AG04450 (cell line): ENCODE data around the gene TMSB10. TPM values are rescaled to one million over a fixed set of nuclear protein-coding genes. Genes with fewer than 3 reads are reported as not detected.
"Not testable (repeated sequence)": the region's sequence is repeated elsewhere in the genome, so short reads cannot be mapped to it uniquely, and the experiment has no call there.

Experiments
- CTCF ChIA-PET: fragments of 300-600, 350-600 bp; formaldehyde crosslinking; extraction: SDS; loops from one replicate; lab custom pipeline; 2022; ENCODE audit warnings: antibody characterized with exemption, inconsistent platforms; lab: Charles Lee
- POLR2A ChIA-PET: fragments of 350-600 bp; formaldehyde crosslinking; extraction: SDS; loops from one replicate; lab custom pipeline; 2021; ENCODE audit warnings: antibody characterized with exemption, inconsistent platforms; lab: Yijun Ruan, JAX
- DNase-seq: peaks from one replicate; pipeline ENCODE4 v3.0.0-alpha.2; 2011; ENCODE audit warnings: low read depth, low spot score
- H3K27ac ChIP-seq: one replicate; pipeline ENCODE4 v1.5.1; 2012; ENCODE audit warnings: low read depth, low read length, control low read depth
- H3K27me3 ChIP-seq: one replicate; pipeline ENCODE4 v1.6.0; 2012; ENCODE audit warnings: low read length; ENCODE audit not compliant: control insufficient read depth, insufficient read depth
- H3K4me3 ChIP-seq: 2 replicates; pipeline ENCODE4 v1.5.1; 2011; ENCODE audit warnings: mild to moderate bottlenecking, low read depth, low read length, control low read depth
- H3K9me3 ChIP-seq: 2 replicates; pipeline ENCODE4 v1.5.1; 2012; ENCODE audit warnings: low read length; ENCODE audit not compliant: control insufficient read depth, insufficient read depth
- CTCF ChIP-seq: IDR thresholded peaks from 2 replicates; pipeline ENCODE4 v1.5.1; 2011; ENCODE audit warnings: low read depth, low read length, control low read depth, inconsistent platforms
- polyA plus RNA-seq: library from polyadenylated mRNA; depleted of rRNA; stranded (reverse); fragments of >200 nt; gene quantifications from 2 replicates; pipeline ENCODE4 v1.2.3, GENCODE V29; 2011

Gene TMSB10
- polyA plus RNA-seq, 1 experiment: 5,651 TPM

GRCh38 chr2:84912984-84913383, 7.5 kb downstream of the TMSB10 start:
- Histone ChIP-seq H3K4me3 (no peak overlapping the region), H3K9me3 (peaks cover 4% of the 10 kb centered on the region; the same call in 1 of the 2 replicates), H3K27me3 (no peaks in the 10 kb centered on the region), H3K27ac (no peak overlapping the region)
- no peak for DNase-seq
- CTCF ChIA-PET: interaction anchor here (4.0 kb wide), 1 partner anchor 13 kb away, joined by 23 read pairs; no protein-coding TSS in a partner anchor
- POLR2A ChIA-PET: interaction anchor here (0.7 kb wide), 2 partner anchors 58 to 59 kb away, joined by 5 to 8 read pairs; no protein-coding TSS in a partner anchor
- TF ChIP-seq CTCF: no peak

- CTCF ChIA-PET: interaction anchor here (4.0 kb wide), 1 partner anchor 12 kb away, joined by 23 read pairs; no protein-coding TSS in a partner anchor
- TF ChIP-seq CTCF: no peak
- POLR2A ChIA-PET: no interaction called here
These were observed 8.9 kb downstream of the TMSB10 start for GRCh38 chr2:84914334-84914733.

GRCh38 chr2:84915675-84916074, 10.2 kb downstream of the TMSB10 start:
- H3K27ac ChIP-seq, DNase-seq, CTCF ChIA-PET, H3K9me3 ChIP-seq, H3K27me3 ChIP-seq, POLR2A ChIA-PET, H3K4me3 ChIP-seq: not testable (repeated sequence)

More at GRCh38 chr2:84914334-84914733, 8.9 kb downstream of the TMSB10 start:
- Histone ChIP-seq H3K27ac (no peak overlapping the region), H3K9me3 (peaks cover 4% of the 10 kb centered on the region; the same call in 1 of the 2 replicates), H3K4me3 (no peak overlapping the region), H3K27me3 (no peaks in the 10 kb centered on the region)
- DNase-seq: no peak

- H3K9me3 ChIP-seq, H3K27me3 ChIP-seq, H3K27ac ChIP-seq, DNase-seq, H3K4me3 ChIP-seq: not testable (repeated sequence)
- CTCF ChIA-PET: interaction anchor here (1.4 kb wide), 1 partner anchor 8 kb away, joined by 11 read pairs; no protein-coding TSS in a partner anchor
- POLR2A ChIA-PET: interaction anchor here (1.1 to 1.3 kb wide), 2 partner anchors 11 to 20 kb away, joined by 4 read pairs; no protein-coding TSS in a partner anchor
These were observed 12.4 kb downstream of the TMSB10 start for GRCh38 chr2:84917821-84918220.

GRCh38 chr2:84918430-84918829, 13.0 kb downstream of the TMSB10 start:
- CTCF ChIA-PET: no interaction called here
- Histone ChIP-seq H3K27ac (peak overlapping the region; percentile 99), H3K4me3 (no peak overlapping the region), H3K27me3 (no peaks in the 10 kb centered on the region), H3K9me3 (no peaks in the 10 kb centered on the region; the same call in 1 of the 2 replicates)
- no peak for TF ChIP-seq CTCF
- no peak for DNase-seq
- POLR2A ChIA-PET: interaction anchor here (0.7 to 2.8 kb wide), 2 partner anchors 10 to 13 kb away, joined by 3 to 45 read pairs; partner anchors contain the start of gene TMSB10

- no peak for TF ChIP-seq CTCF
- ChIA-PET POLR2A (interaction anchor here (0.7 to 2.8 kb wide), 4 partner anchors 12 to 39 kb away, joined by 3 to 45 read pairs (median 6); partner anchors contain the start of gene TMSB10), CTCF (no interaction called here)
- H3K4me3 ChIP-seq: peak overlapping the region; percentile 27; the same call in 1 of the 2 replicates
- peak; percentile 93 for DNase-seq
- no peaks in the 10 kb centered on the region for H3K27me3 ChIP-seq
- peak overlapping the region; percentile 99 for H3K27ac ChIP-seq
- no peaks in the 10 kb centered on the region; the same call in 1 of the 2 replicates for H3K9me3 ChIP-seq
These were observed 14.6 kb downstream of the TMSB10 start for GRCh38 chr2:84919885-84920580.
